ENCODE data around the gene ZCCHC14.
"Not testable (repeated sequence)": the region's sequence is repeated elsewhere in the genome, so short reads cannot be mapped to it uniquely, and the experiment has no call there.

Gene ZCCHC14

GRCh38 chr16:87523605-87524004 lies 30.8 kb upstream of the ZCCHC14 start:
- DNase-seq: not testable (repeated sequence)

DNA sequence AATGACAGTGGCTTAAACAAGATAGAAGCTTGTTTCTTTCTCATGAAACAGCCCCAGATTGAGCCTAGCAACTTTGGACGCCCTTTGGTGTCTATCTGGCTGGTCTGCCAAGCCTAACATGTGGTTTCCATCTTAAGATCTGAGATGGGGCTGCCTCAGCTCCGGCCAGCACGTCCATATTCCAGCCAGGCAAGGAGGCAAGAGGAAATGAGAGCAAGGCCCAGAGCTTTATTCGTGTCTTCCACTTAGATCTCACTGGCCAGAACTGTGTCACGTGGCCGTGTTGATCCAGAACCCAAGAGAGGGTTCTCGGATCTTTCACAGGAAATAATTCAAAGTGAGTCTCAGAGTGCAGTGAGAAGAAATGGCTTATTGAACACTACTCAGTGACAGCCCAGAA lies 28.9 kb upstream of the ZCCHC14 start:
- DNase-seq: not testable (repeated sequence)

- not testable (repeated sequence) for DNase-seq
These were observed 26.3 kb upstream of the ZCCHC14 start for GRCh38 chr16:87519170-87519569.

DNA sequence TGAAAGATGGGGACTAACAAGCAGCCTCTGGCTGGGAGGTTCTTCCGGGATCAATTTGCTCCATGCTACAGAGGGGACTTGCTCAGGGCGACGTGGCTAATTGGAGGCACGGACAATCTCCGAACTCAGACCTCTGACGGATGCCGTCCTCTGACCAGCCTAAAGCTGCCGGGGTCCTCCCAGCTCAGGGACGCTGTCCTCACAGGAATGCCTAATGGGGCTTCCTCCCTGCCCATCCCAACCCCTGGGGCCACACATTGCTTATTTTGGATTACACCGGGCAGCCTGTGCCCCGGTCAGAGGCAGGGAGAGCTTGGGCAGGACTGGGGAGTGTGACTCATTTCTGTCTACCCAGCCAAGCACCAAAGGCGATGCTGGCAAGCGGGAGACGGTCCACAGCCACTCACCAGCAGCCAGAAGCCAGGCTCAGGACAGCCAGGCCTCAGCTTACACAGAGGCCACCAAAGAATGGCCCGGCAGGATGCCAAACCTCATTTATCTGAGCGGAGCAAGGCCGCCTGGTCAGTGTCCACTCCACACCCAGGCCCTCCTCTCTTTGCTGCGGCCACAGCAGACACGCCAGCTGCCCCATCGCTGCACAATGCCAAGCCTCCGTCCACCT lies 25.7 kb upstream of the ZCCHC14 start:
- DNase-seq: not testable (repeated sequence)

DNA sequence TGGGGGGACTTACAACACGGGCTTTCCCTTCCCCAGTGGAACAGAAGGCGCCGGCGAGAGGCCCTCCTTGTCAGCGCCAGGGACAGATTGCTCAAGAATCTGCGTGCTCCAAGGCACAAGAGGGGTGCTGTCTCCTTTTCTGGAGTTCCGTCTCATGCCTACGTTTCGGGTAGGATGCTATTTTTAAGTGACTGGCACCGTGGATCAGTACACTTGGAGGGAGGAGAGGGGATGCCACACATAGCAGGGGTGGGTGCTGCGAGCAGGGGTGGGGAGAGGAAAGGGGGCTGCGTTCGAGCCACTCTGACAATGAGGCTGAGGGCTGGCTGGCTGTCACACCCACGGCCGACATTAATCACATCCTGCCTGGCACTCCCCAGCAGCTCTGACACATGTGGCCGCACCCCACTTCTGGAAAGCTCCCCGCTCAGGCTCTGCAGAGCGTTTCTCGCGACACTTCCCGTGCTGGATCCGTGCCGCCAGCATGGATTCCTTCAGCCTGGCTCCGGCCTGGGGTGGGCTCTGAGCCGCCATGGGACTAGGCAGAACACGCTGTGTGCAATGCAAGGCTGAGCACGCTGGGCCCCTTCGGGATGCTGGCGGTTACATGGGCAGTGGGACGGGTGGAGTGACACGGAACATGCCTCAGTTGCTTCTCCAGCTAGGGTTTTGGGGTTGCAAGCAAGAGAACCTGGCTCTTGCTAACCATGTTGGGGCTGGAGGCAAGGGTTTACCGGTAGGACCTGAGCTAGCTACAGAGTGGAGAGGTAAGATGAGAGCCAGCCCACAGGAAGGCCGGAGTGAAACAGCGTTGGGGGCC lies 25.0 kb upstream of the ZCCHC14 start:
- DNase-seq: not testable (repeated sequence)

DNA sequence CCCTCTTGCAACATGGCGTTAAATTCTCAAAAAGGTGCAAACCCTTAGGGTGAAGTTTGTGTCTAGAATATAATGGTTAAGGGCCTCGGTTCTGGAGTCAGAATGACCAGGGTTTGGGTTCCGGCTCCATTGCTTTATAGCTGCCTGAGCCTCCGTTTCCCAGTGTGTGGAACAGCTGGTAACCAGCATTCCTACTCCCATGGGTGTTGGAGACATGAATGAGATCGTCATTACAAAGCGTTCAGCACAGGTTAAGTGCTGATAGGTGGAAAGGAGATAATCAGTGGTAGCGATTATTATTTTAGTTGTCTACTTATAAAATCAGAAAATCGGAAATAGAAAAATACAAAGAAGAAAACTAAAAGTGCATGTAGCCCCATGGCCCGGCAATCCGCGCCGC lies 23.5 kb upstream of the ZCCHC14 start:
- no peak for DNase-seq

- DNase-seq: no peak
These were observed 22.9 kb upstream of the ZCCHC14 start for GRCh38 chr16:87515475-87516330.

GRCh38 chr16:87509778-87510177 lies 17.0 kb upstream of the ZCCHC14 start:
- not testable (repeated sequence) for DNase-seq

DNA sequence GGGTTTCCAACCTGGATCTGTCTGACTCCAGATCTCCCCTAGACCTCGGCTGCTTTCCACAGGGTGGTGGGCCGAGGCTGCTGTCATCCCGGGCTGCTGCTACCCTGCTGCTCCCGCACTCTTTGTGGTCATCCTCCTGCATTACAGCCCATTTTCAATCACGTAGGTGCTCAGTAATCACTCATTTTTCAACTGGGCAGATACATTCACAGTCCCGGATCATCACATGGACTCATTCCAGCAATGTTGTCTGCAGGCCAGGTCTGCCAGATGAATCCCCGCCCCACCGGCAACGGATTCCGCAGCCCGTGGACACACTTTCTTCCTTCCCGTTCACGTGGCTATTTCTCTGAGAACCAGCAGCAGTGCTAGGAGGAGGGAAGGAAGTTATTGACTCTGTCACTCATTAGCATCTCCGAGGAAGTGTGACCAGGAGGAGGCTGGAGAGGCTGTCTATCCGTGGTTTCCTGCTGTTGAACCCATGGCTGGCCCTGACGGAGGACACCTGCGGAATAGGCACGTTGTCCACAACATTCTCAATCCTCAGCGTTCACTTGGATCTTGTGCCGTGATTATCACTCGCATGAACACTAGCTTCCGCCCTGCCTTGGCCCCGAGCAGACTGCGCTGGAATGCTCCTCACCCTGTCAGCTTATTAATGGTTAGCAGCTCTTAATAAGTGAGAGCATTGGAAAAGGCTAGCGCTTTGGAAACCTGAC lies 14.7 kb upstream of the ZCCHC14 start:
- DNase-seq: no peak

- DNase-seq: no peak
These were observed 13.9 kb upstream of the ZCCHC14 start for GRCh38 chr16:87506423-87507350.

DNA sequence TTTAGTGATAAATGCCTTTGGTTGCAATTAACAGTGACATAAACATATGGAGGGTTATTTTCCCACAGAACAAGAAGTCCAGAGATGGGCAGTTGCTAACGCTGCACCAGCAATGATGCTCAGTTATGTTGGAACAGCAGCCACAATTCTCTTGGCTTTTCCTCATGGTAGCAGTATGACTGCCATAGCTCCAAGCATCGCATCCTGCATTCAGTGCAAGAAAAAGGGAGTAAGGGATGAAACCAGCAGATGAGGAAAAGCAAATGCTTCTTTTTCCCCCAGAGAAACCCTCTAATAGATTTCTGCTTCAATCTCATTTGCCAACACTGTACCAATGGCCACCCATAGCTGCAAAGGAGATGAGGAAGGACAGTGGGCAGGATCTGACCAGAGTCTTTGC lies 13.0 kb upstream of the ZCCHC14 start:
- no peak for DNase-seq

- DNase-seq: not testable (repeated sequence)
These were observed 10.6 kb upstream of the ZCCHC14 start for GRCh38 chr16:87503232-87503937.

DNA sequence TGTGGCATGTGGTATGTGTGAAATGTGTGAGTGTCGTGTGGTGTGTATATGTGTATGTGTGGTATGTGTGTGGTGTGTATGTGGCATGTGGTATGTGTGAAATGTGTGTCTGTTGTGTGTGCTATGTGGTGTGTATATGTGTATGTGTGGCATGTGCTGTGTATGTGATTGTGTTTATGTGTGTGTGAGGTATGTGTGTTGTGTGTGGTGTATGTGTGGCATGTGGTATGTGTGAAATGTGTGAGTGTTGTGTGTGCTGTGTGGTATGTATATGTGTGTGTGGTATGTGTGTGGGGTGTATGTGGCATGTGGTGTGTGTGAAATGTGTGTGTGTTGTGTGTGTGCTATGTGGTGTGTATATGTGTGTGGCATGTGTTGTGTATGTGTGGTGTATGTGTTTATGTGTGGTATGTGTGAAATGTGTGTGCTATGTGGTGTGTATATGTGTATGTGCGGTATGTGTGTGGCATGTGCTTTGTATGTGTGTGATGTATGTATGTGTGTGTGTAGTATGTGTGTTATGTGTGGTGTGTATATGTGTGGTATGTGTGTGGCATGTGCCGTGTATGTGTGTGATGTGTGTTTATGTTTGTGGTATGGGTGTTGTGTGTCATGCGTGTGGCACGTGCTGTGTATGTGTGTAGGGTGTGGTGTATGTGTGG lies 9.6 kb upstream of the ZCCHC14 start:
- no peak for DNase-seq

DNA sequence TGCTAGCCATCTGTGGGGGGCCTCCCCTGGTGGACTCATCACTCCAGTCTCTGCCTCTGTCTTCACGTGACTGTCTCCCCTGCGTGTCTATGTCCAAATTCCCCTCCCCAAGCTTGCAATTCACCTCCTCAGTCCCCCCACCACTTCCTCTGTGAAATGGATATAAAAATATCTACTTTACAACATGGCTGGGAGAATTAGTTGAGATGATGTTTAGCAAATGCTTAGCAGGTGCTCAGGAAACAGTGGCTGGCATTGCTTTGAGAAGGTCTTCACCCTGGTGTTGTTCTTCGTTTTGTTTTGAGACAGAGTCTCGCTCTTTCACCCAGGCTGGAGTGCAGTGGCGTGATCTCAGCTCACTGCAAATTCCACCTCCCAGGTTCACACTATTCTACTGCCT lies 8.3 kb upstream of the ZCCHC14 start:
- no peak for DNase-seq

GRCh38 chr16:87499189-87499486 lies 6.3 kb upstream of the ZCCHC14 start:
- no peak for DNase-seq

- DNase-seq: no peak
These were observed 5.7 kb upstream of the ZCCHC14 start for GRCh38 chr16:87498324-87499188.

DNA sequence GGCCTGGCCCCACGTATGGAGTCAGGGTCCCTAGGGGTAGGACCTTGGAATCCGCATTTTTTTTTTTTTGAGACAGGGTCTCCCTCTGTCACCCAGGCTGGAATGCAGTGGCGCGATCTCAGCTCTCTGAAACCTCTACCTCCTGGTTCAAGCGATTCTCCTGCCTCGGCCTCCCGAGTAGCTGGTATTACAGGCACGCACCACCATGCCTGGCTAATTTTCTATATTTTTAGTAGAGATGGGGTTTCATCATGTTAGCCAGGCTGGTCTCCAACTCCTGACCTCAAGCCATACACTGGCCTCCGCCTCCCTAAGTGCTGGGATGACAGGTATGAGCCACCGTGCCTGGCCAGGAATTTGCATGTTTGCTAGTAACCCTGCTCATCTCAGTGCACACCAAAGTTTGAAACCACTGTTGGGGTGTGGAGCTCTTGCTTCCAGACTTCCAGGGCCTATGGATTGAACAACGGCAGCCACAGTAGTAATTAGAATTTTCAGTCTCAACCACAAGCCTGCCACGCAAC lies 5.0 kb upstream of the ZCCHC14 start:
- DNase-seq: not testable (repeated sequence)

DNA sequence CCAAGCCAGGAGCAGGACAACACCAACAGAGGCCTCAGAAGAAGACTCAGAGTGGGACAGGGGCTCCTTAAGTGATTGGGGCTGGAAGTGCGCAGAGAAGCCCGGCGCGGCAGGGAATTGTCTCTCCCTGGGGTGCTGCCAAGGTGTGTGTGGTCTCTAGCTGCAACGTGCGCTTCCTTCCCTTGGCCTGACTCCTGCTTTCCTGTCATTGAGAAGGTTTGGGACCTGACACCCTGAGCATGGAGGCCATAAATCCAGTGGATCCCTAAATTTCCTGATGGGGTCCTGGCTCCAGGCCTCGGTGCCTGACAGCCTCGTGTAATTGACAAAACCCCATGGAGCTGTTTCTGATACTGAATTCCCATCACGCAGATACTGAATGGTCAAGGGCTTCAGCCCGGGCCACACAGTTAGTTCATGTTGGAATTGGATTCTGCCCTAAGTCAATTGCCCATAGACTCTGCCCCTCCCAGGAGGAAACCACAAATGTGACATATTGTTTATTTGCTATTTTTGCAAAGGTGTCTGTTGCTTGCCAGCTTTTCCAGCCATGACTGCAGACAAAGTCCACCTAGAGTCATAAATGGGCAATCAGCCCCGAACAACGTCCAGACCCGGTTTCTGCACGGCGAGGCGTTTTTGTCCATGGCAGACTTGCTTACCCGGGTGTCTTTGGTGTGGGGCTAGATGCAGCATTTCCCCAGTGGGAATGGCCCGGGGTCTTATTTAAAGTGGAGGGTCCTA lies 4.4 kb upstream of the ZCCHC14 start:
- DNase-seq: not testable (repeated sequence)

GRCh38 chr16:87496447-87496801 lies 3.6 kb upstream of the ZCCHC14 start:
- no peak for DNase-seq

Data from NCI-H2227 treated with DMSO at 0.1 percent for 48 hours (cell line).